ENCODE data around the gene PRSS21. TPM values are rescaled to one million over a fixed set of nuclear protein-coding genes. Genes with fewer than 3 reads are reported as not detected.

Gene PRSS21
- polyA plus RNA-seq, 3 donors, result 2.1 to 9.0 (median 3.1) TPM

GRCh38 chr16:2786826-2787151, 30.2 kb upstream of the PRSS21 start:
- Histone ChIP-seq H3K4me3 (replicated peaks in 1 of 3; ENCODE audit: low read depth in 2 of 3, low read length in 3 of 3) (no peak overlapping the region), H4K20me1 (ENCODE audit: insufficient read depth, low read length) (no peaks in the 10 kb centered on the region), H3K79me2 (ENCODE audit: insufficient read depth, low read length) (no peaks in the 10 kb centered on the region), H3K4me1 (ENCODE audit: control insufficient read depth in 1 of 2, insufficient read depth in 2 of 2, low read length in 2 of 2) (peaks cover 17 to 23% of the 10 kb centered on the region in 2 donors), H3K36me3 (replicated peaks in 1 of 2; ENCODE audit: control insufficient read depth in 1 of 2, insufficient read depth in 2 of 2, low read length in 2 of 2) (no peaks in the 10 kb centered on the region), H3K4me2 (replicated peaks; ENCODE audit: extremely low read depth, low read length, poor library complexity, severe bottlenecking) (no peak overlapping the region), H2AFZ (ENCODE audit: insufficient read depth, low read depth, low read length, poor library complexity, severe bottlenecking) (no peak overlapping the region), H3K27ac (ENCODE audit: low read depth in 1 of 2, low read length in 2 of 2) (no peak overlapping the region), H3K27me3 (ENCODE audit: control insufficient read depth in 2 of 2, insufficient read depth in 2 of 2, low read length in 2 of 2) (peaks cover 6 to 43% of the 10 kb centered on the region in 2 donors), H3K9me3 (replicated peaks in 1 of 2; ENCODE audit: control insufficient read depth in 1 of 2, insufficient read depth in 1 of 2, low read length in 2 of 2) (no peaks in the 10 kb centered on the region), H3K9ac (ENCODE audit: insufficient read depth, low read length, poor library complexity, severe bottlenecking) (no peak overlapping the region)
- intact Hi-C loops (cut with micrococcal nuclease), result loop anchor here (1.0 to 5.0 kb wide), 2 partner anchors 8 to 36 kb away; no protein-coding TSS in a partner anchor
- Mint-ChIP-seq H3K4me1 (peaks cover 25% of the 10 kb centered on the region), H3K27me3 (ENCODE audit: low read depth in 3 of 3) (peaks cover 33 to 61% (median 50%) of the 10 kb centered on the region in 3 donors), H3K27ac (no peak overlapping the region), H3K36me3 (peaks cover 0 to 4% of the 10 kb centered on the region in 2 donors), H3K4me3 (no peak overlapping the region), H3K9me3 (peaks cover 0 to 2% (median 0%) of the 10 kb centered on the region in 7 donors)
- TF ChIP-seq, protein P1, sequence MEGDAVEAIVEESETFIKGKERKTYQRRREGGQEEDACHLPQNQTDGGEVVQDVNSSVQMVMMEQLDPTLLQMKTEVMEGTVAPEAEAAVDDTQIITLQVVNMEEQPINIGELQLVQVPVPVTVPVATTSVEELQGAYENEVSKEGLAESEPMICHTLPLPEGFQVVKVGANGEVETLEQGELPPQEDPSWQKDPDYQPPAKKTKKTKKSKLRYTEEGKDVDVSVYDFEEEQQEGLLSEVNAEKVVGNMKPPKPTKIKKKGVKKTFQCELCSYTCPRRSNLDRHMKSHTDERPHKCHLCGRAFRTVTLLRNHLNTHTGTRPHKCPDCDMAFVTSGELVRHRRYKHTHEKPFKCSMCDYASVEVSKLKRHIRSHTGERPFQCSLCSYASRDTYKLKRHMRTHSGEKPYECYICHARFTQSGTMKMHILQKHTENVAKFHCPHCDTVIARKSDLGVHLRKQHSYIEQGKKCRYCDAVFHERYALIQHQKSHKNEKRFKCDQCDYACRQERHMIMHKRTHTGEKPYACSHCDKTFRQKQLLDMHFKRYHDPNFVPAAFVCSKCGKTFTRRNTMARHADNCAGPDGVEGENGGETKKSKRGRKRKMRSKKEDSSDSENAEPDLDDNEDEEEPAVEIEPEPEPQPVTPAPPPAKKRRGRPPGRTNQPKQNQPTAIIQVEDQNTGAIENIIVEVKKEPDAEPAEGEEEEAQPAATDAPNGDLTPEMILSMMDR (IDR thresholded peaks at IDR 0.05), result no peak
- WGBS (ENCODE audit: insufficient coverage), result 73% methylated on average over 2 of the region's 3 CpGs
- no peak for DNase-seq

GRCh38 chr16:2787406-2787805, 29.6 kb upstream of the PRSS21 start, which contains the start of gene PRSS33:
Gene PRSS33, minus strand, starts transcription at chr16:2787560. Its CDS starts 1,013 bp downstream, at chr16:2786547.
- Histone ChIP-seq H3K4me1 (ENCODE audit: control insufficient read depth in 1 of 2, insufficient read depth in 2 of 2, low read length in 2 of 2) (peaks cover 22 to 29% of the 10 kb centered on the region in 2 donors), H3K27me3 (ENCODE audit: control insufficient read depth in 2 of 2, insufficient read depth in 2 of 2, low read length in 2 of 2) (peaks cover 6 to 43% of the 10 kb centered on the region in 2 donors), H4K20me1 (ENCODE audit: insufficient read depth, low read length) (no peaks in the 10 kb centered on the region), H3K4me3 (replicated peaks in 1 of 3; ENCODE audit: low read depth in 2 of 3, low read length in 3 of 3) (no peak within 1 kb of the TSS), H3K36me3 (replicated peaks in 1 of 2; ENCODE audit: control insufficient read depth in 1 of 2, insufficient read depth in 2 of 2, low read length in 2 of 2) (no peaks in the 10 kb centered on the region), H3K9me3 (replicated peaks in 1 of 2; ENCODE audit: control insufficient read depth in 1 of 2, insufficient read depth in 1 of 2, low read length in 2 of 2) (no peaks in the 10 kb centered on the region), H3K9ac (ENCODE audit: insufficient read depth, low read length, poor library complexity, severe bottlenecking) (no peak within 1 kb of the TSS), H2AFZ (ENCODE audit: insufficient read depth, low read depth, low read length, poor library complexity, severe bottlenecking) (no peak within 1 kb of the TSS), H3K79me2 (ENCODE audit: insufficient read depth, low read length) (no peaks in the 10 kb centered on the region), H3K4me2 (replicated peaks; ENCODE audit: extremely low read depth, low read length, poor library complexity, severe bottlenecking) (no peak within 1 kb of the TSS), H3K27ac (ENCODE audit: low read depth in 1 of 2, low read length in 2 of 2) (no peak within 1 kb of the TSS)
- DNase-seq, result no peak
- Mint-ChIP-seq H3K27me3 (ENCODE audit: low read depth in 3 of 3) (peaks cover 33 to 61% (median 50%) of the 10 kb centered on the region in 3 donors), H3K4me1 (peaks cover 31% of the 10 kb centered on the region), H3K27ac (no peak within 1 kb of the TSS), H3K4me3 (peak within 1 kb of the TSS in 1 of 2 donors; percentile 85), H3K36me3 (peaks cover 0 to 4% of the 10 kb centered on the region in 2 donors), H3K9me3 (peaks cover 0 to 2% (median 0%) of the 10 kb centered on the region in 7 donors)
- WGBS (ENCODE audit: insufficient coverage), result 26% methylated on average over 3 of the region's 10 CpGs
- TF ChIP-seq, protein P1 (IDR thresholded peaks at IDR 0.05), result no peak
- intact Hi-C loops (cut with micrococcal nuclease), result loop anchor here in 1 of 2 donors (5.0 kb wide), 1 partner anchor 35 kb away; no protein-coding TSS in a partner anchor
